SK-N-SH (cell line): Measurements from ENCODE around the gene MYMK.

Source experiments
- FOSL2 ChIP-seq: IDR thresholded peaks from 2 replicates; pipeline ENCODE4 v1.4.0; 2012; ENCODE audit warnings: low read depth, mild to moderate bottlenecking, moderate library complexity, borderline replicate concordance
- GABPA ChIP-seq: IDR thresholded peaks from 2 replicates; pipeline ENCODE4 v1.4.0; 2012; ENCODE audit warnings: low read depth, mild to moderate bottlenecking
- JUND ChIP-seq: IDR thresholded peaks from 2 replicates; pipeline ENCODE4 v1.4.0; 2012
- NFIC ChIP-seq: IDR thresholded peaks from 2 replicates; pipeline ENCODE4 v1.4.0; 2012; ENCODE audit warnings: borderline replicate concordance
- RFX5 ChIP-seq: IDR thresholded peaks from 2 replicates; pipeline ENCODE4 v1.6.1; 2012; ENCODE audit warnings: mild to moderate bottlenecking, improper control_type of control experiment, low read length
- TEAD4 ChIP-seq: IDR thresholded peaks from 2 replicates; pipeline ENCODE4 v1.4.0; 2012; ENCODE audit warnings: mild to moderate bottlenecking, borderline replicate concordance; ENCODE audit not compliant: insufficient read depth
- USF2 ChIP-seq: fragments of 150-350 bp; IDR thresholded peaks from 2 replicates; pipeline ENCODE4 v1.6.1; 2017; ENCODE audit warnings: antibody characterized with exemption, low read length, low read depth, borderline replicate concordance
- YY1 ChIP-seq: IDR thresholded peaks from 2 replicates; pipeline ENCODE4 v1.4.0; 2012; ENCODE audit warnings: low read depth, mild to moderate bottlenecking
- TF ChIP-seq, protein P1 (sequence below): fragments of 200-600 bp; sonication (generic); IDR thresholded peaks from 2 replicates; pipeline ENCODE4 v1.6.1; 2017; ENCODE audit warnings: antibody characterized with exemption, mild to moderate bottlenecking, moderate library complexity

DNA sequence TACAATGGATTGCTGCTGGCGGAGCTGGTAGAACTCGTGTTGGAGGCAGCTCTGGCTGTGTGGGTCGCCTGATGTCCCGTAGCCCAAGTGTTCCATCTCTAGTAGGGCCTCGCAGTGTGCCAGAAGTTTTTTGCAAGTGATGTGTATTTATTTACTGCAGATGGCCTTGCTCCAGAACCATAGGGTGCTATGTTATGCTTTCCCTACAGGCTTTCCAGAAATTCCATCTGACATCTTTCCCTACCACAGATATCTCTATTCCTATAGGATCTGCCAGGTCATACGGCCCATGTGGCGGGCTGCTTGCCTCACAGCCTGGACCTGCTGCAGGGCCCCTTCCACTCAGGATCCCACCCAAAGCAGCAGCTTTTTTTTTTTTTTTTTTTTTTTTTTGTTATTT is 26.7 kb upstream of the MYMK start:
- TF ChIP-seq USF2: no peak
- TF ChIP-seq YY1: no peak
- no peak for TF ChIP-seq TEAD4
- TF ChIP-seq GABPA: no peak
- TF ChIP-seq, protein P1, sequence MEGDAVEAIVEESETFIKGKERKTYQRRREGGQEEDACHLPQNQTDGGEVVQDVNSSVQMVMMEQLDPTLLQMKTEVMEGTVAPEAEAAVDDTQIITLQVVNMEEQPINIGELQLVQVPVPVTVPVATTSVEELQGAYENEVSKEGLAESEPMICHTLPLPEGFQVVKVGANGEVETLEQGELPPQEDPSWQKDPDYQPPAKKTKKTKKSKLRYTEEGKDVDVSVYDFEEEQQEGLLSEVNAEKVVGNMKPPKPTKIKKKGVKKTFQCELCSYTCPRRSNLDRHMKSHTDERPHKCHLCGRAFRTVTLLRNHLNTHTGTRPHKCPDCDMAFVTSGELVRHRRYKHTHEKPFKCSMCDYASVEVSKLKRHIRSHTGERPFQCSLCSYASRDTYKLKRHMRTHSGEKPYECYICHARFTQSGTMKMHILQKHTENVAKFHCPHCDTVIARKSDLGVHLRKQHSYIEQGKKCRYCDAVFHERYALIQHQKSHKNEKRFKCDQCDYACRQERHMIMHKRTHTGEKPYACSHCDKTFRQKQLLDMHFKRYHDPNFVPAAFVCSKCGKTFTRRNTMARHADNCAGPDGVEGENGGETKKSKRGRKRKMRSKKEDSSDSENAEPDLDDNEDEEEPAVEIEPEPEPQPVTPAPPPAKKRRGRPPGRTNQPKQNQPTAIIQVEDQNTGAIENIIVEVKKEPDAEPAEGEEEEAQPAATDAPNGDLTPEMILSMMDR: no peak
- TF ChIP-seq RFX5: no peak
- no peak for TF ChIP-seq FOSL2
- no peak for TF ChIP-seq NFIC
- TF ChIP-seq JUND: no peak
